ENCODE data around the gene RMND5B. TPM values are rescaled to one million over a fixed set of nuclear protein-coding genes. Genes with fewer than 3 reads are reported as not detected.

Gene RMND5B
- total and polyA plus RNA-seq, 10 of the 15 experiments (the other 5 are each of a cell fraction or from before 2014, with no cell fraction given) = 1.6 to 50.7 (median 30.9) TPM

- TF ChIP-seq, protein P1, sequence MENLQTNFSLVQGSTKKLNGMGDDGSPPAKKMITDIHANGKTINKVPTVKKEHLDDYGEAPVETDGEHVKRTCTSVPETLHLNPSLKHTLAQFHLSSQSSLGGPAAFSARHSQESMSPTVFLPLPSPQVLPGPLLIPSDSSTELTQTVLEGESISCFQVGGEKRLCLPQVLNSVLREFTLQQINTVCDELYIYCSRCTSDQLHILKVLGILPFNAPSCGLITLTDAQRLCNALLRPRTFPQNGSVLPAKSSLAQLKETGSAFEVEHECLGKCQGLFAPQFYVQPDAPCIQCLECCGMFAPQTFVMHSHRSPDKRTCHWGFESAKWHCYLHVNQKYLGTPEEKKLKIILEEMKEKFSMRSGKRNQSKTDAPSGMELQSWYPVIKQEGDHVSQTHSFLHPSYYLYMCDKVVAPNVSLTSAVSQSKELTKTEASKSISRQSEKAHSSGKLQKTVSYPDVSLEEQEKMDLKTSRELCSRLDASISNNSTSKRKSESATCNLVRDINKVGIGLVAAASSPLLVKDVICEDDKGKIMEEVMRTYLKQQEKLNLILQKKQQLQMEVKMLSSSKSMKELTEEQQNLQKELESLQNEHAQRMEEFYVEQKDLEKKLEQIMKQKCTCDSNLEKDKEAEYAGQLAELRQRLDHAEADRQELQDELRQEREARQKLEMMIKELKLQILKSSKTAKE (IDR thresholded peaks at IDR 0.05; ENCODE audit: low read depth, poor library complexity, severe bottlenecking) = no peak
- no peak for TF ChIP-seq RELA (IDR thresholded peaks at IDR 0.05; ENCODE audit: borderline replicate concordance, partially characterized antibody)
- no peak for TF ChIP-seq NRF1 (conservative IDR thresholded peaks at IDR 0.05; ENCODE audit: low read depth, low read length)
- no peak for TF ChIP-seq FOXK2 (IDR thresholded peaks at IDR 0.05)
- TF ChIP-seq NR2F1 (conservative IDR thresholded peaks at IDR 0.05) = no peak
- TF ChIP-seq CEBPZ (IDR thresholded peaks at IDR 0.05; ENCODE audit: low read depth, low read length) = no peak
- TF ChIP-seq NFYA (IDR thresholded peaks at IDR 0.05; ENCODE audit: borderline replicate concordance, low read depth, low read length) = no peak
- no peak for TF ChIP-seq GATAD2B (conservative IDR thresholded peaks at IDR 0.05; ENCODE audit: low read depth)
Measured at GRCh38 chr5:178199581-178200434, 69.0 kb downstream of the RMND5B start (continued).

Other genes with a start within 250 kb of the RMND5B start
- not detected in 2 replicates for gene PROP1, start 134.8 kb upstream of the RMND5B start, total RNA-seq (2014; rRNA removed)
- gene PROP1, start 134.8 kb upstream of the RMND5B start, total RNA-seq (2014; rRNA removed; fragmentation: Illumina TruSeq; extraction: Trizol) = not detected in 2 replicates
- not detected in 2 replicates for gene PROP1, start 134.8 kb upstream of the RMND5B start, total RNA-seq (2021)
- gene PROP1, start 134.8 kb upstream of the RMND5B start, polyA plus RNA-seq (2011; rRNA removed) = not detected in 2 replicates
- gene PROP1, start 134.8 kb upstream of the RMND5B start, polyA plus RNA-seq (2014; fragmentation: Illumina TruSeq; extraction: Trizol) = not detected in 2 replicates
- not detected for gene PROP1, start 134.8 kb upstream of the RMND5B start, polyA plus RNA-seq (2014; fragmentation: Nextera tagmentation; extraction: Ambion mirVana)
- gene PROP1, start 134.8 kb upstream of the RMND5B start, polyA plus RNA-seq (2014; rRNA removed) = not detected in 2 replicates
- gene PROP1, start 134.8 kb upstream of the RMND5B start, polyA plus RNA-seq (2016; fragmentation: Nextera tagmentation; extraction: Ambion mirVana) = not detected
- gene N4BP3, start 17.5 kb upstream of the RMND5B start, total RNA-seq (2014; rRNA removed) = 10.0 and 10.2 TPM in 2 replicates
- gene N4BP3, start 17.5 kb upstream of the RMND5B start, total RNA-seq (2014; rRNA removed; fragmentation: Illumina TruSeq; extraction: Trizol) = 3.9 and 4.0 TPM in 2 replicates
- 11.4 and 13.0 TPM in 2 replicates for gene N4BP3, start 17.5 kb upstream of the RMND5B start, total RNA-seq (2021)
- gene N4BP3, start 17.5 kb upstream of the RMND5B start, polyA plus RNA-seq (2011; rRNA removed) = 4.6 and 8.3 TPM in 2 replicates
- gene N4BP3, start 17.5 kb upstream of the RMND5B start, polyA plus RNA-seq (2014; fragmentation: Illumina TruSeq; extraction: Trizol) = 1.3 and 2.5 TPM in 2 replicates
- gene N4BP3, start 17.5 kb upstream of the RMND5B start, polyA plus RNA-seq (2014; fragmentation: Nextera tagmentation; extraction: Ambion mirVana) = under 1 TPM; 0.06 to 0.27 TPM
- 9.3 and 10.3 TPM in 2 replicates for gene N4BP3, start 17.5 kb upstream of the RMND5B start, polyA plus RNA-seq (2014; rRNA removed)
- gene N4BP3, start 17.5 kb upstream of the RMND5B start, polyA plus RNA-seq (2016; fragmentation: Nextera tagmentation; extraction: Ambion mirVana) = 1 to 10 TPM; 3.7 to 4.6 TPM
- 284 and 305 TPM in 2 replicates for gene NHP2, start 22.9 kb downstream of the RMND5B start, total RNA-seq (2014; rRNA removed)
- 132 and 163 TPM in 2 replicates for gene NHP2, start 22.9 kb downstream of the RMND5B start, total RNA-seq (2014; rRNA removed; fragmentation: Illumina TruSeq; extraction: Trizol)
- gene NHP2, start 22.9 kb downstream of the RMND5B start, total RNA-seq (2021) = 233 TPM in 2 replicates
- gene NHP2, start 22.9 kb downstream of the RMND5B start, polyA plus RNA-seq (2011; rRNA removed) = 112 and 130 TPM in 2 replicates
- gene NHP2, start 22.9 kb downstream of the RMND5B start, polyA plus RNA-seq (2014; fragmentation: Illumina TruSeq; extraction: Trizol) = 46.4 and 97.3 TPM in 2 replicates
- 100 to 1,000 TPM in 1 of 2 experiments, 10 to 100 TPM in 1; 39.2 to 127 TPM for gene NHP2, start 22.9 kb downstream of the RMND5B start, polyA plus RNA-seq (2014; fragmentation: Nextera tagmentation; extraction: Ambion mirVana)
- gene NHP2, start 22.9 kb downstream of the RMND5B start, polyA plus RNA-seq (2014; rRNA removed) = 277 and 301 TPM in 2 replicates
- gene NHP2, start 22.9 kb downstream of the RMND5B start, polyA plus RNA-seq (2016; fragmentation: Nextera tagmentation; extraction: Ambion mirVana) = 100 to 1,000 TPM; 485 to 513 TPM
- gene GMCL2, start 56.4 kb downstream of the RMND5B start, total RNA-seq (2014; rRNA removed) = not detected in 2 replicates
- not detected in 2 replicates for gene GMCL2, start 56.4 kb downstream of the RMND5B start, total RNA-seq (2014; rRNA removed; fragmentation: Illumina TruSeq; extraction: Trizol)
- gene GMCL2, start 56.4 kb downstream of the RMND5B start, total RNA-seq (2021) = not detected in 2 replicates
- 0.04 TPM in 1 of 2 replicates, not detected in the other for gene GMCL2, start 56.4 kb downstream of the RMND5B start, polyA plus RNA-seq (2011; rRNA removed)
- gene GMCL2, start 56.4 kb downstream of the RMND5B start, polyA plus RNA-seq (2014; fragmentation: Illumina TruSeq; extraction: Trizol) = not detected in 2 replicates
- gene GMCL2, start 56.4 kb downstream of the RMND5B start, polyA plus RNA-seq (2014; fragmentation: Nextera tagmentation; extraction: Ambion mirVana) = not detected
- gene GMCL2, start 56.4 kb downstream of the RMND5B start, polyA plus RNA-seq (2014; rRNA removed) = not detected in 2 replicates
- under 1 TPM in 1 of 2 experiments, not detected in 1; 0.07 TPM for gene GMCL2, start 56.4 kb downstream of the RMND5B start, polyA plus RNA-seq (2016; fragmentation: Nextera tagmentation; extraction: Ambion mirVana)
- gene HNRNPAB, start 73.5 kb downstream of the RMND5B start, total RNA-seq (2014; rRNA removed) = 120 and 134 TPM in 2 replicates
- gene HNRNPAB, start 73.5 kb downstream of the RMND5B start, total RNA-seq (2014; rRNA removed; fragmentation: Illumina TruSeq; extraction: Trizol) = 167 and 175 TPM in 2 replicates
- gene HNRNPAB, start 73.5 kb downstream of the RMND5B start, total RNA-seq (2021) = 311 and 330 TPM in 2 replicates
- 193 and 198 TPM in 2 replicates for gene HNRNPAB, start 73.5 kb downstream of the RMND5B start, polyA plus RNA-seq (2011; rRNA removed)
- gene HNRNPAB, start 73.5 kb downstream of the RMND5B start, polyA plus RNA-seq (2014; fragmentation: Illumina TruSeq; extraction: Trizol) = 262 and 268 TPM in 2 replicates
- 10 to 100 TPM; 42.3 to 77.6 TPM for gene HNRNPAB, start 73.5 kb downstream of the RMND5B start, polyA plus RNA-seq (2014; fragmentation: Nextera tagmentation; extraction: Ambion mirVana)
- 299 and 332 TPM in 2 replicates for gene HNRNPAB, start 73.5 kb downstream of the RMND5B start, polyA plus RNA-seq (2014; rRNA removed)
- 100 to 1,000 TPM; 269 to 302 TPM for gene HNRNPAB, start 73.5 kb downstream of the RMND5B start, polyA plus RNA-seq (2016; fragmentation: Nextera tagmentation; extraction: Ambion mirVana)
- 25.2 and 26.6 TPM in 2 replicates for gene PHYKPL, start 101.8 kb downstream of the RMND5B start, total RNA-seq (2014; rRNA removed)
- 23.3 and 23.5 TPM in 2 replicates for gene PHYKPL, start 101.8 kb downstream of the RMND5B start, total RNA-seq (2014; rRNA removed; fragmentation: Illumina TruSeq; extraction: Trizol)
- 36.1 and 45.1 TPM in 2 replicates for gene PHYKPL, start 101.8 kb downstream of the RMND5B start, total RNA-seq (2021)
- gene PHYKPL, start 101.8 kb downstream of the RMND5B start, polyA plus RNA-seq (2011; rRNA removed) = 39.9 and 53.9 TPM in 2 replicates
- gene PHYKPL, start 101.8 kb downstream of the RMND5B start, polyA plus RNA-seq (2014; fragmentation: Illumina TruSeq; extraction: Trizol) = 17.3 and 22.9 TPM in 2 replicates
- gene PHYKPL, start 101.8 kb downstream of the RMND5B start, polyA plus RNA-seq (2014; fragmentation: Nextera tagmentation; extraction: Ambion mirVana) = 1 to 10 TPM; 4.5 to 7.9 TPM
- gene PHYKPL, start 101.8 kb downstream of the RMND5B start, polyA plus RNA-seq (2014; rRNA removed) = 40.6 and 42.3 TPM in 2 replicates
- gene PHYKPL, start 101.8 kb downstream of the RMND5B start, polyA plus RNA-seq (2016; fragmentation: Nextera tagmentation; extraction: Ambion mirVana) = 10 to 100 TPM; 26.0 to 29.0 TPM

All from GM12878 (cell line).